ENCODE measurements around the gene CASP6.

Gene CASP6

DNA sequence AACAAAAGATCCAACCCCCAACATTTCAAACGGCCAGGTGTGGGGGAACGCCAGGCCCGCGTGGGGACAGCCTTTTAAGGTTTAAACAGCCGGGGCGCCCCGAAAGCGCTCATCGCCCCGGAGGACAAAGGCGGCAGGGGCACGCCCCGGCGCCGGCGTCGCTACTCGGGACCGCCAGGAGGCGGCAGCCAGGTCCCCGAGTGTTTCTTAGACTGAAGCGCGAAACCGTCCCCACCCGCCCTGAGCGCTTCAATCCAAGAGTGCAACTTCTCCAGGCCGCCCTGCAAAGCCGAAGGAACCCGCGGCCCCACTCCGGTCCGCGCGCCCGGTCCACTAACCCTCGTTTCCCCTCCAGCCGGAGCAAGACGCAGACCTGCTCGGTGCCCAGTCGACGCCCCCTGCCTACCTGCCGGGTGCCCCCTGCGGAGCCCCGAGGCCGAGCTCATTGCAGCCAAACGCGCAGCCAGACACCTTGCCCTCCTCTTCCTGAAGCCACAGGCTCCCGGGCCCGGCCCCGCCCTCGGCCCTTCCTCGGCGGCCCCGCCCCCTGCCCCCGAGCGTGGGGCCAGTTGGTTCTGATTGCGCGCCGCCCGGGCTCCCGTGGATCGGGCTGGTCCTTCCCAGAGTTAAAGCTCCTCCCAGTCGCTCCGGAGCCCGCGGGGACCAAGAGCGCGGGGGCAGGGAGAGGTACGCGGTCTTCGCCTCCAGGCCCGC, at the start of gene CASP6:
CASP6 (minus strand) TSS at position 496 of the 714 bp plus-strand sequence; CDS start at position 446, 50 bp downstream.
- peak in 54 of 56 donors; percentile 4 to 87 (median 58) for DNase-seq

- DNase-seq, result no peak
Measured at GRCh38 chr4:109752525-109752924, 49.3 kb upstream of the CASP6 start.

GRCh38 chr4:109751852-109752251, 48.6 kb upstream of the CASP6 start:
- no peak for DNase-seq

DNA sequence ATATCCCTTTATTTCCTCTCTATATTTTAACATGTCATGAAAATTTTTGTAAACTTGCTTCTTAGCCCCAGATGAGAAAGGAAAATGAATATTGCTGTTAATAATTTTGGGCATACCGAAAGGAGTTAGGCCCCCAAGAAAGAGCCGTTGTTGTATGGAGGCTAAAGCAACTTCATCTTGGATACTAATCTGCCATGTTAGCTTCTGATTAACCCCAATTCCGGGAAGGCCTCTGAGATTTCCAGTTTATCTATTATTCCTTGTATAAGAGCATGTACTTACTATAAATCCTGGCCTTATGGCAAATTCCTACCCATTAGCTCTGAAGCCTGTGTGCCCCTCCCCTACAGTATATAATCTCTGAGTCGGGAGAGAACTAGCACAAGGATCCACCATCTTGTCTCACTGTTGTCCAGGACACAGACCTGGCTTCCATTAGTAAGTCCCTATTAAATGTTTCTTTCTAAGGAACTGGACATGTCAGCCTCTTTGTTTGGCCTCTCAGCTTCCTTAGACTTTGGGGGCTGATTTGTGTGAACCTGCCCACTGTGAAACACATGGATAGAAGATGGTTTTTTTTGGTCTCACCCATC, 47.5 kb upstream of the CASP6 start:
- no peak for DNase-seq

- DNase-seq, result no peak
Measured at GRCh38 chr4:109749388-109750082, 46.3 kb upstream of the CASP6 start.

- no peak for DNase-seq
Measured at GRCh38 chr4:109748114-109748513, 44.9 kb upstream of the CASP6 start.

GRCh38 chr4:109746728-109747127, 43.5 kb upstream of the CASP6 start:
- DNase-seq, result no peak

GRCh38 chr4:109745830-109746229, 42.6 kb upstream of the CASP6 start:
- no peak for DNase-seq

DNA sequence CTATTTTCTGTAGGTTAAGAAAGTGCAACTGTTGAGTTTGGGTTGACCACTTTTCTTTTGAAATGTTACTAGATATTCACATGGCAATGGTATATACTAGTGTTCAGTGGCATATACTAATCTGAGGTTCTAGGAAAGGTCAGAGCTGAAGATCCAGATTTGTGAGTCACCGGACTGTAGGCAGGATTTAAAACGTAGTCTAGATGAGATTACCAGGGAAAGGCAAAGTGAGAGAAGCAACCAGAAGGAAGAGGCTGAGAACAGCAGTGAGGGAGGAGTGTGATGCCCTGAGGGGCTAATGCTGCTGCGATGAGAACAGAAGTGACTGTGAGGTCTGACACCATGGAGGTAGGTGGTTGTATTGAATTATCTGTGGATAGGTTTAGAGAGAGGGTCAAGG, 36.3 kb upstream of the CASP6 start:
- DNase-seq, result no peak

- DNase-seq, result no peak
Measured at GRCh38 chr4:109738104-109738872, 35.0 kb upstream of the CASP6 start.

DNA sequence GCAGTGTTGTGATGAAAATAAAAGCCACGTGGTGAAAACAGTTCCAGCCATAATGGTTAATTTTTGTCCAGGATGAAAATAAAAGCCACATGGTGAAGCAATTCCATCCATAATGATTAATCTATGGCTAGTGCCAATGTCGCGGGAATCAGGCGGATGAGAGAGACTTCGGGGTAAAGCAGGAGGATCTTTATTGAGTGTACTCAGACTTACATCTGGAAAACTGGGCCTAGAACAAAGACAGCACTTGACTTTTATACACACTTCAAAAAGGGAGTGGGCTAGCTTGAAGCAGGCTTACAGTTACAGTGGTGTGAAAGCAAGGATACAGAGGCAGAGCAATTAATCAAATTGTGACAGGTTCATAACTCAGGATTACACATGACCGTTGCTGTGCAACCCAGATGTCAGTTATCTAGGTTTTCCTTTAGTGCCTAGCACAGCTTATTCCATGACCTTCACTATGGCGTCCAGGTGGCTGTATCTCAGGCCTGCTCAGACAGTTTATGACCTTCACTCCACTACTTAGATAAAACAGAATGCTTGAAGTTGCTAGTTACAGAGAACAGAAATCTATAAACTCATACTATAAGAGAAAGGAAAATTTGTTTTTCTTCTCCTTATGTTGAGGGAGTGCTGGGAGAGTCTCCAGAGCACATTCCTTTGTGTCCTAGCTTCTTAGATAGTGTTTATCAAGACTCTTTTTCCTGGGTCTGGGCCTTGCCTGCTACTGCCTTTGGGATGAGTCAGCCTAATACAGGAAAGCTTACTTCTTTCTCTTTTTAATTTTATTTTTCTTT, 32.5 kb upstream of the CASP6 start:
- DNase-seq, result no peak

DNA sequence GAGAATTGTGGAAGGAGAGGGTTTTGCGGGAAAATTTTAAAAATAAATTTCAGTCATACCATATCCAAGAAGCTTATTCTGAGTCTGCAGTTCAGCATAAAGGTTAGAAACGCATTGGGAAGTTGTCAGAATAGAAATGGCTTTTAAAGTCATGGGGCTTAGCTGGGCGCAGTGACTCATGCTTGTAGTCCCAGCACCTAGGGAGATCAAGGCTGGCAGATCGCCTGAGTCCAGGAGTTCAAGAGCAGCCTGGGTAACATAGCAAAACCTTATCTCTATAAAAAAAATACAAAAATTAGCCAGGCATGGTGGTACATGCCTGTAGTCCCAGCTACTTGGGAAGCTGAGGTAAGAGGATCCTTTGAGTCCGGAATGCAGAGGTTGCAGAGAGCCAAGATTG, 30.5 kb upstream of the CASP6 start:
- no peak for DNase-seq

DNA sequence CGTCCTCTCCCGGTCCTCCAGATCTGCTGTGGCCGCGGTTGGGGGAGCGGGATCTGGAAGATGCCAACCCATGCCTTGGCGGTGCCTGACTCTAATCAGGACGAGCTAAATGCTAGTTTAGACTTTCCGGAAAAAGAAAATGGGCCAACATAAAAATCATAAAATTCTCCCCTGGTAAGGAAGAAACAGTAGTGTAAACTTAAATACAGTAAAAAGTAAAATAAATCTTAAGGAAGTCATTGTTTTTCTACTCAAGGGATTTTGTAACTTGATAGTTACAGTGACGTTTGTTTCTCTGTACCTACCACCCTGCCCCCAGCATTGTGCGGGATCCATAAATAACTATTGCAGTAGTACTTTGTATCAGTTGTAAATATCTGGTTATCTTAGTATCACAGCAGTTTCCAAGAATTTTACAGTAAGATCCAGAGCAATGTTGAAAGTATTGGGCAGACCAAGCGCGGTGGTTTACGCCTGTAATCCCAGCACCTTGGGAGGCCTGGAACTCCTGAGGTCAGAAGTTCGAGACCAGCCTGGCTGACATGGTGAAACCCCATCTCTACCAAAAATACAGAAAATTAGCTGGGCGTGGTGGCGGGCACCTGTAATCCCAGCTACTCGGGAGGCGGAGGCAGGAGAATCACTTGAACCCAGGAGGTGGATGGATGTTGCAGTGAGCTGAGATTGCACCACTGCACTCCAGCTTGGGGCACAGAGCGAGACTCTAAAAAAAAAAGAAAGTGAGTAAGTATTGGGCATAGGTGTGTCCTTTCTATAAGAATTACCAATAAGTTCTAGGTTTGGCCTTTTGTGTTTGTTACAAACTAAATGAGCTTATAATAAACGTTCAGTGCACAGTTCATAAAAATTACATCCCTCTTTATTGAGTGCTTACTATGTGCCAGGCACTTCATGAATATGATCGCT, 27.6 kb upstream of the CASP6 start:
- no peak for DNase-seq

DNA sequence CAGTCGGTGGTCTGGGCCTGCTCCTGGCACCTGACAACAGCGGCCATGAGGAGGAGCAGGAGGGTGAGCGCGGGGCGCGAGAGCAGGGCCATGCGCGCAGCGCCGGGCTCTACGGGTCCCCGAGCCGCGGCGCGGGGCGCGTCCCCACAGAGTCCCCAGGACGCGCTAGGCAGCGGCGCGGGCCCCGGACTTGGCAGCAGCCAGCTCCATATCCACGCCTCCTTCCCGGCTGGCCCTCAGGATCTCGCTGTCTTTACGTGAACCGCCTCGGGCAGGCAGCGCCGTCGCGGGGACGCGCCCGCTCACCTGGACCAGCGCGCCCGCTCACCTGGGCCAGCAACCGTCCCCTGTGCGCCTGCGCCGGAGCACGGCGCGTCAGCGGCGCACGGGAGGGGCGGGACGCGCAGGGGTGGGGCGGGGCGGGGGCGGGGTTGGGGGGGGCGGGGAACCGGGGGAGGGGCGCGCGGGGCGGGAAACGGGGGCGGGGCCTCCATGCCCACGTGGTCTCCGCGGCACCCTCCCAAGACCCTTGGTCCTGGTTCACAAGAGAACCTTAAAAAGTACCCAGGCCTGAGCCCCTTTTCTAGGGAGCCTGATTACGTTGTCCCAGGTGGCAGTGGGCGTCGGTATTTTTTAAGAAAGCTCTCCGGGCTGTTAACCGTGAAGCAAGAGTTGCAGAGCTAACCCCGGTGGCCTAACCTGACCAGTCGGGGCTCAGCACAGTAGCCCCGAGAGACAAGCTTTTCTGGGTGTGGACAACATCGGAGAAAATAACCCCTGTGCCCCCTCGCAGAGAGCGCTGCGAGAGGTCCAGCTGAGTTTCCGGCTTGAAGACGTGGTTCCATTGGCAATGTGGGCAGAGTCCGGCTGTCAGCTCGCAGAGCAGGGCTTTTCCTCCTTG, 26.7 kb upstream of the CASP6 start, which contains the start of gene PLA2G12A:
PLA2G12A (minus strand) TSS at position 353 of the 901 bp plus-strand sequence; CDS start at position 92, 261 bp downstream.
- peak in 55 of 56 donors; percentile 5 to 86 (median 61) for DNase-seq

- DNase-seq, result peak in 12 of 56 donors; percentile 4 to 61 (median 30)
Measured at GRCh38 chr4:109729117-109729717, 26.0 kb upstream of the CASP6 start.

DNA sequence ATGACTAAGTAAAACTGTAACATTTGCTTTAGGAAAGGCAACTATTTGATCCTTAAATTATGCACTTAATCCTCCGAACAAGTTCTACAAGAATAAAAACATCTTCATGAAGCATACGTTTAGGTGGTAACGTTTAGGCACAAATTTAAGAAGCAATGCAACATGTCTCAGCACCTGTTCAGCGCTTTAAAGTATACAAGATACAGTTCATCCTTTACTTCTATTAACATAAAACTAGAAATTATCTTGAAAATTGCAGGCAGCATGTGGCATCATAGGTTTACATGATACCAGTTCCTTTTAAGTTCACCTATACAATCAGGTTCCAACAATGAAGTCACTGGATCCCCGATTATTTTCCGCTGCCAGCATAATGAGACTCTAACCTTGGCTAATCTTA, 25.1 kb upstream of the CASP6 start:
- DNase-seq, result no peak

- no peak for DNase-seq
Measured at GRCh38 chr4:109723110-109723509, 19.9 kb upstream of the CASP6 start.

DNA sequence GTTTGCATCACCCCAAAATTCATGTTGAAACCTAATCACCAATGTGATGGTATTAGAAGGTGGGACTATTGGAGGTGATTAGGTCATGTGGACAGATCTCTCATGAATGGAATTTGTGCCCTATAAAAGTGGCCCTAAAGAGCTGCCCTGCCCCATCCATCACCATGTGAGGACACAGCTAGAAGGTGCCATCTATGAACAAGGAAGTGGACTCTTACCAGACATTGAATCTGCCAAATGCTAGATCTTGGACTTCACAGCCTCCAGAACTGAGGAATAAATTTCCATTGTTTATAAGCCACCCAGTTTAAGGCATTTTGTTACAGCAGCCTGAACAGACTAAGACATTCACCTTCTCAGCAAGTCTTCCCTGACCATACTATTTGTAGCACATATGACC, 19.1 kb upstream of the CASP6 start:
- no peak for DNase-seq

Data from nucleus accumbens (tissue), 56 donors.